ENCODE results near the gene EPS8.

GRCh38 chr12:15819644-15820437, 30.7 kb upstream of the EPS8 start:
- TF ChIP-seq, protein P1, sequence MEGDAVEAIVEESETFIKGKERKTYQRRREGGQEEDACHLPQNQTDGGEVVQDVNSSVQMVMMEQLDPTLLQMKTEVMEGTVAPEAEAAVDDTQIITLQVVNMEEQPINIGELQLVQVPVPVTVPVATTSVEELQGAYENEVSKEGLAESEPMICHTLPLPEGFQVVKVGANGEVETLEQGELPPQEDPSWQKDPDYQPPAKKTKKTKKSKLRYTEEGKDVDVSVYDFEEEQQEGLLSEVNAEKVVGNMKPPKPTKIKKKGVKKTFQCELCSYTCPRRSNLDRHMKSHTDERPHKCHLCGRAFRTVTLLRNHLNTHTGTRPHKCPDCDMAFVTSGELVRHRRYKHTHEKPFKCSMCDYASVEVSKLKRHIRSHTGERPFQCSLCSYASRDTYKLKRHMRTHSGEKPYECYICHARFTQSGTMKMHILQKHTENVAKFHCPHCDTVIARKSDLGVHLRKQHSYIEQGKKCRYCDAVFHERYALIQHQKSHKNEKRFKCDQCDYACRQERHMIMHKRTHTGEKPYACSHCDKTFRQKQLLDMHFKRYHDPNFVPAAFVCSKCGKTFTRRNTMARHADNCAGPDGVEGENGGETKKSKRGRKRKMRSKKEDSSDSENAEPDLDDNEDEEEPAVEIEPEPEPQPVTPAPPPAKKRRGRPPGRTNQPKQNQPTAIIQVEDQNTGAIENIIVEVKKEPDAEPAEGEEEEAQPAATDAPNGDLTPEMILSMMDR (conservative IDR thresholded peaks at IDR 0.05; ENCODE audit: low read length), result no peak
- TF ChIP-seq EZH2phosphoT487 (IDR thresholded peaks at IDR 0.05; ENCODE audit: borderline replicate concordance, low read depth, low read length), result no peak

Data from OCI-LY7 (cell line).